H9 (cell line): ENCODE measurements around the gene PCDHGA2. TPM values are rescaled to one million over a fixed set of nuclear protein-coding genes. Genes with fewer than 3 reads are reported as not detected.

ENCODE experiments used
- DNase-seq: peaks from one replicate; pipeline ENCODE4 v3.0.0-alpha.2; 2017
- H2AFZ ChIP-seq: one replicate; pipeline ENCODE4 v1.6.1; 2013; ENCODE audit warnings: mild to moderate bottlenecking, low read length, control low read depth, moderate library complexity
- H2AK5ac ChIP-seq: 2 replicates; pipeline ENCODE4 v1.6.1; 2013; ENCODE audit warnings: low read length, control low read depth, mixed read lengths; ENCODE audit not compliant: insufficient read length
- H2BK120ac ChIP-seq: one replicate; pipeline ENCODE4 v1.6.1; 2013; ENCODE audit warnings: low read depth, mild to moderate bottlenecking, low read length, control low read depth, inconsistent platforms; ENCODE audit not compliant: poor library complexity, severe bottlenecking
- H2BK12ac ChIP-seq: 2 replicates; pipeline ENCODE4 v1.6.1; 2013; ENCODE audit warnings: low read length, control low read depth, mixed read lengths, low read depth; ENCODE audit not compliant: insufficient read length
- H2BK15ac ChIP-seq: 2 replicates; pipeline ENCODE4 v1.6.1; 2013; ENCODE audit warnings: low read depth, low read length, control low read depth
- H2BK20ac ChIP-seq: one replicate; pipeline ENCODE4 v1.6.1; 2013; ENCODE audit warnings: low read depth, mild to moderate bottlenecking, low read length, control low read depth, inconsistent platforms; ENCODE audit not compliant: poor library complexity, severe bottlenecking
- H2BK5ac ChIP-seq: 2 replicates; pipeline ENCODE4 v1.6.1; 2013; ENCODE audit warnings: low read length, control low read depth, mixed read lengths; ENCODE audit not compliant: insufficient read length
- H3K14ac ChIP-seq: 2 replicates; pipeline ENCODE4 v1.6.1; 2013; ENCODE audit warnings: low read length, control low read depth; ENCODE audit not compliant: insufficient read depth
- H3K18ac ChIP-seq: 2 replicates; pipeline ENCODE4 v1.6.1; 2013; ENCODE audit warnings: low read depth, mild to moderate bottlenecking, mixed read lengths, low read length, control low read depth; ENCODE audit not compliant: insufficient read length
- H3K23ac ChIP-seq: 2 replicates; pipeline ENCODE4 v1.6.1; 2013; ENCODE audit warnings: low read length, control low read depth, mixed read lengths, low read depth; ENCODE audit not compliant: insufficient read length
- H3K23me2 ChIP-seq: 2 replicates; pipeline ENCODE4 v1.6.1; 2013; ENCODE audit warnings: low read depth, mild to moderate bottlenecking, mixed read lengths, low read length, control low read depth; ENCODE audit not compliant: insufficient read length, poor library complexity, severe bottlenecking
- H3K27ac ChIP-seq: 2 replicates; pipeline ENCODE4 v1.5.1; 2013; ENCODE audit warnings: low read length, control low read depth, mixed read lengths, low read depth; ENCODE audit not compliant: insufficient read length
- H3K27me3 ChIP-seq: 2 replicates; pipeline ENCODE4 v1.6.1; 2013; ENCODE audit warnings: low read length, control low read depth, inconsistent platforms; ENCODE audit not compliant: insufficient read depth
- H3K4ac ChIP-seq: 2 replicates; pipeline ENCODE4 v1.6.1; 2013; ENCODE audit warnings: low read depth, mild to moderate bottlenecking, control low read depth, inconsistent platforms, low read length, moderate library complexity
- H3K4me1 ChIP-seq: 2 replicates; pipeline ENCODE4 v1.6.1; 2013; ENCODE audit warnings: low read length, control low read depth, inconsistent platforms; ENCODE audit not compliant: insufficient read depth
- H3K4me2 ChIP-seq: 2 replicates; pipeline ENCODE4 v1.6.1; 2013; ENCODE audit warnings: low read length, control low read depth, mixed read lengths; ENCODE audit not compliant: insufficient read length, insufficient read depth
- H3K56ac ChIP-seq: 2 replicates; pipeline ENCODE4 v1.6.1; 2013; ENCODE audit warnings: low read depth, mild to moderate bottlenecking, mixed read lengths, low read length, control low read depth; ENCODE audit not compliant: insufficient read length
- H3K79me1 ChIP-seq: 2 replicates; pipeline ENCODE4 v1.6.1; 2013; ENCODE audit warnings: low read depth, mild to moderate bottlenecking, moderate library complexity, low read length, control low read depth, inconsistent platforms; ENCODE audit not compliant: insufficient read depth, poor library complexity, severe bottlenecking
- H3K79me2 ChIP-seq: 2 replicates; pipeline ENCODE4 v1.6.1; 2013; ENCODE audit warnings: low read length, control low read depth, inconsistent platforms; ENCODE audit not compliant: insufficient read depth
- H3K9ac ChIP-seq: 2 replicates; pipeline ENCODE4 v1.6.1; 2013; ENCODE audit warnings: low read length, control low read depth, mixed read lengths; ENCODE audit not compliant: insufficient read length; ENCODE audit errors: extremely low read depth
- H3K9me3 ChIP-seq: one replicate; pipeline ENCODE4 v1.6.1; 2013; ENCODE audit warnings: low read depth, low read length, inconsistent platforms; ENCODE audit not compliant: control insufficient read depth
- H3T11ph ChIP-seq: one replicate; pipeline ENCODE4 v1.6.1; 2013; ENCODE audit warnings: mild to moderate bottlenecking, low read length, control low read depth, inconsistent platforms
- H4K20me1 ChIP-seq: one replicate; pipeline ENCODE4 v1.6.1; 2013; ENCODE audit not compliant: control insufficient read depth, insufficient read length, insufficient read depth
- H4K5ac ChIP-seq: 2 replicates; pipeline ENCODE4 v1.6.1; 2013; ENCODE audit warnings: low read depth, mild to moderate bottlenecking, mixed read lengths, low read length, control low read depth; ENCODE audit not compliant: insufficient read length
- H4K8ac ChIP-seq: replicated peaks from 2 replicates; pipeline ENCODE4 v1.6.1; 2013; ENCODE audit warnings: low read length, control low read depth, mixed read lengths, low read depth; ENCODE audit not compliant: insufficient read length
- H4K91ac ChIP-seq: 2 replicates; pipeline ENCODE4 v1.6.1; 2013; ENCODE audit warnings: low read depth, mild to moderate bottlenecking, moderate library complexity, mixed read lengths, low read length, control low read depth; ENCODE audit not compliant: insufficient read length
- H3K27ac Mint-ChIP-seq, 3 experiments: 2 replicates in 2 of 3; 3 replicates in 1 of 3; pipeline ENCODE4 v1.8.0; 2020 to 2021; ENCODE audit warnings: mixed read lengths in 3 of 3, mild to moderate bottlenecking in 1 of 3, moderate library complexity in 1 of 3
- H3K27me3 Mint-ChIP-seq: 2 replicates; pipeline ENCODE4 v1.8.0; 2021; ENCODE audit warnings: low read depth, mild to moderate bottlenecking, moderate library complexity, mixed read lengths
- H3K36me3 Mint-ChIP-seq, 3 experiments: 2 replicates in 2 of 3; 3 replicates in 1 of 3; pipeline ENCODE4 v1.8.0; 2020 to 2021; ENCODE audit warnings: low read depth in 3 of 3, mixed read lengths in 3 of 3; ENCODE audit not compliant: insufficient read depth in 1 of 3
- H3K4me1 Mint-ChIP-seq, 2 experiments: 2 replicates each; pipeline ENCODE4 v1.8.0; 2020; ENCODE audit warnings: mixed read lengths in 2 of 2
- H3K4me3 Mint-ChIP-seq, 2 experiments: 2 replicates in 1 of 2; 3 replicates in 1 of 2; pipeline ENCODE4 v1.8.0; 2020 to 2021; ENCODE audit warnings: mild to moderate bottlenecking in 2 of 2, mixed read lengths in 2 of 2, moderate library complexity in 1 of 2
- H3K9me3 Mint-ChIP-seq, 2 experiments: 2 replicates in 1 of 2; 3 replicates in 1 of 2; pipeline ENCODE4 v1.8.0; 2020; ENCODE audit warnings: mild to moderate bottlenecking in 2 of 2, mixed read lengths in 2 of 2, moderate library complexity in 1 of 2
- WGBS: extraction: QIAGEN DNeasy Blood & Tissue Kit; methylation state at CpG from one replicate; pipeline ENCODE4 v1.1.7; 2013; ENCODE audit warnings: missing lambda C conversion rate, low lambda C conversion rate, mixed read lengths; ENCODE audit not compliant: insufficient read length; ENCODE audit errors: extremely low coverage; 5-methylcytosine and 5-hydroxymethylcytosine counted together
- total RNA-seq: library from RNA; stranded (reverse); gene quantifications from 2 replicates; pipeline ENCODE4 v1.2.1, GENCODE V29; 2021
- TF ChIP-seq, protein P1 (sequence below): fragments of 200-600 bp; sonication (generic); conservative IDR thresholded peaks from 3 replicates; pipeline ENCODE4 v1.8.0; 2021; ENCODE audit warnings: antibody characterized with exemption, mild to moderate bottlenecking

The PCDHGA2 gene
- total RNA-seq, 1 experiment from 2014 or later = 0.90 TPM

DNA sequence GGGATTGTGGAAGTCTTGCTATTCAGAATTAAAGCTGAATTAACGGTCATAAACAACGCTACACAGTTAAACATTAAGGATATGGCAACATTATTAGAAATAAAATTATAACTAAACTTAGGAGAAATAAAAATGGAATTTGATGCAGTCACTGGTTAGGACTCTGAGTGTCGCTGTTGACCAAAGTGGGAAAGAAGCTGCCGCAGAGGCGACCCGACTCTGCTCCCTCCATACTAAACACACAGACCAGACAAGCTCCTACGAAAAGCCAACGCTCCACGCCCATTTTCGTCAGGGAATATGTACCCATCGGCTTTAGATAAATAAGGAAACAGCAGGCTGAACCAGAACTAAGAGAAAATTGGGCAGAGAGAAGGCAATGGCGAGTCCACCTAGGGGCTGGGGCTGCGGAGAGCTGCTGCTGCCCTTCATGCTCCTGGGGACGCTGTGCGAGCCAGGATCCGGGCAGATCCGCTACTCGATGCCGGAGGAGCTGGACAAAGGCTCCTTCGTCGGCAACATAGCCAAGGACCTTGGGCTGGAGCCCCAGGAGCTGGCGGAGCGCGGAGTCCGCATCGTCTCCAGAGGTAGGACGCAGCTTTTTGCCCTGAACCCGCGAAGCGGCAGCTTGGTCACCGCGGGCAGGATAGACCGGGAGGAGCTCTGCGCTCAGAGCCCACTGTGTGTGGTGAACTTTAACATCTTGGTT is 25.5 kb downstream of the PCDHGA2 start, which contains the start of gene PCDHGA5:
Gene PCDHGA5 (plus strand): TSS at position 211 of the 709 bp plus-strand sequence. CDS start 169 bp downstream, at position 380.
- Histone ChIP-seq H3K79me1 (no peaks in the 10 kb centered on the region), H4K5ac (no peak within 1 kb of the TSS), H3K27me3 (no peaks in the 10 kb centered on the region), H2BK5ac (no peak within 1 kb of the TSS), H2BK15ac (no peak within 1 kb of the TSS), H2AFZ (no peak within 1 kb of the TSS), H3K4me1 (no peaks in the 10 kb centered on the region), H3K18ac (no peak within 1 kb of the TSS), H3K27ac (no peak within 1 kb of the TSS), H3T11ph (no peak within 1 kb of the TSS), H3K23me2 (no peaks in the 10 kb centered on the region), H3K79me2 (no peaks in the 10 kb centered on the region), H4K8ac (no peak within 1 kb of the TSS), H4K20me1 (no peaks in the 10 kb centered on the region), H2BK120ac (no peak within 1 kb of the TSS), H3K14ac (no peak within 1 kb of the TSS), H3K56ac (no peak within 1 kb of the TSS), H2AK5ac (no peak within 1 kb of the TSS), H3K23ac (no peak within 1 kb of the TSS), H3K9ac (no peak within 1 kb of the TSS), H2BK12ac (no peak within 1 kb of the TSS), H3K9me3 (peaks cover 22% of the 10 kb centered on the region), H3K4ac (no peak within 1 kb of the TSS), H3K4me2 (no peak within 1 kb of the TSS), H2BK20ac (no peak within 1 kb of the TSS), H4K91ac (no peak within 1 kb of the TSS)
- H3K27me3 Mint-ChIP-seq = peaks cover 7% of the 10 kb centered on the region
- TF ChIP-seq, protein P1, sequence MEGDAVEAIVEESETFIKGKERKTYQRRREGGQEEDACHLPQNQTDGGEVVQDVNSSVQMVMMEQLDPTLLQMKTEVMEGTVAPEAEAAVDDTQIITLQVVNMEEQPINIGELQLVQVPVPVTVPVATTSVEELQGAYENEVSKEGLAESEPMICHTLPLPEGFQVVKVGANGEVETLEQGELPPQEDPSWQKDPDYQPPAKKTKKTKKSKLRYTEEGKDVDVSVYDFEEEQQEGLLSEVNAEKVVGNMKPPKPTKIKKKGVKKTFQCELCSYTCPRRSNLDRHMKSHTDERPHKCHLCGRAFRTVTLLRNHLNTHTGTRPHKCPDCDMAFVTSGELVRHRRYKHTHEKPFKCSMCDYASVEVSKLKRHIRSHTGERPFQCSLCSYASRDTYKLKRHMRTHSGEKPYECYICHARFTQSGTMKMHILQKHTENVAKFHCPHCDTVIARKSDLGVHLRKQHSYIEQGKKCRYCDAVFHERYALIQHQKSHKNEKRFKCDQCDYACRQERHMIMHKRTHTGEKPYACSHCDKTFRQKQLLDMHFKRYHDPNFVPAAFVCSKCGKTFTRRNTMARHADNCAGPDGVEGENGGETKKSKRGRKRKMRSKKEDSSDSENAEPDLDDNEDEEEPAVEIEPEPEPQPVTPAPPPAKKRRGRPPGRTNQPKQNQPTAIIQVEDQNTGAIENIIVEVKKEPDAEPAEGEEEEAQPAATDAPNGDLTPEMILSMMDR = no peak
- H3K36me3 Mint-ChIP-seq = peaks cover 46 to 65% (median 57%) of the 10 kb centered on the region in 3 experiments
- H3K4me3 Mint-ChIP-seq = no peak within 1 kb of the TSS
- H3K9me3 Mint-ChIP-seq = peaks cover 68 to 73% of the 10 kb centered on the region in 2 experiments
- WGBS = no CpG with 5 or more reads among the region's 34 CpGs
- no peak for DNase-seq
- H3K4me1 Mint-ChIP-seq = peaks cover 7 to 15% of the 10 kb centered on the region in 2 experiments; a peak in 3 of 4 replicates
- no peak within 1 kb of the TSS for H3K27ac Mint-ChIP-seq
